HEK293 (cell line): ENCODE results near the gene MSI2.
A peak's percentile ranks its signal among the peaks of the same experiment; 100 is the strongest.

Experiments used
- BCL6B ChIP-seq: fragments of 450-650 bp; formaldehyde crosslinking; IDR thresholded peaks from 2 replicates; pipeline ENCODE4 v1.5.1; 2017; ENCODE audit warnings: missing biosample characterization, missing genetic modification characterization
- IKZF3 ChIP-seq: fragments of 450-650 bp; IDR thresholded peaks from 2 replicates; pipeline ENCODE4 v1.5.0; 2018; ENCODE audit warnings: missing biosample characterization, mild to moderate bottlenecking, missing genetic modification characterization, moderate library complexity
- PATZ1 ChIP-seq: fragments of 450-650 bp; formaldehyde crosslinking; IDR thresholded peaks from 2 replicates; pipeline ENCODE4 v1.5.1; 2016; ENCODE audit warnings: missing biosample characterization, missing genetic modification characterization
- SCRT1 ChIP-seq: fragments of 450-650 bp; formaldehyde crosslinking; IDR thresholded peaks from 2 replicates; pipeline ENCODE4 v1.5.1; 2016; ENCODE audit warnings: missing biosample characterization, missing genetic modification characterization, borderline replicate concordance
- SP2 ChIP-seq: fragments of 450-650 bp; formaldehyde crosslinking; IDR thresholded peaks from 2 replicates; pipeline ENCODE4 v1.5.1; 2016; ENCODE audit warnings: missing biosample characterization, missing genetic modification characterization
- SP3 ChIP-seq: fragments of 450-650 bp; formaldehyde crosslinking; IDR thresholded peaks from 2 replicates; pipeline ENCODE4 v1.5.1; 2016; ENCODE audit warnings: missing biosample characterization, missing genetic modification characterization
- ZBTB26 ChIP-seq: fragments of 450-650 bp; formaldehyde crosslinking; optimal IDR thresholded peaks from 2 replicates; pipeline ENCODE3; 2016; ENCODE audit warnings: missing biosample characterization, mild to moderate bottlenecking, missing genetic modification characterization
- ZBTB8A ChIP-seq: fragments of 450-650 bp; formaldehyde crosslinking; IDR thresholded peaks from 2 replicates; pipeline ENCODE4 v1.5.1; 2016; ENCODE audit warnings: missing biosample characterization, missing genetic modification characterization
- ZNF155 ChIP-seq: fragments of 450-650 bp; formaldehyde crosslinking; IDR thresholded peaks from 2 replicates; pipeline ENCODE4 v1.5.1; 2016; ENCODE audit warnings: missing biosample characterization, missing genetic modification characterization
- ZNF184 ChIP-seq: fragments of 450-650 bp; IDR thresholded peaks from 2 replicates; pipeline ENCODE4 v1.5.1; 2018; ENCODE audit warnings: missing biosample characterization, mild to moderate bottlenecking, missing genetic modification characterization
- ZNF335 ChIP-seq: fragments of 450-650 bp; formaldehyde crosslinking; conservative IDR thresholded peaks from 2 replicates; pipeline ENCODE4 v1.5.1; 2016; ENCODE audit warnings: missing biosample characterization, missing genetic modification characterization
- ZNF404 ChIP-seq: fragments of 450-650 bp; formaldehyde crosslinking; IDR thresholded peaks from 2 replicates; pipeline ENCODE4 v1.5.1; 2017; ENCODE audit warnings: missing biosample characterization, missing genetic modification characterization
- ZNF529 ChIP-seq: fragments of 450-650 bp; formaldehyde crosslinking; IDR thresholded peaks from 2 replicates; pipeline ENCODE4 v1.5.1; 2017; ENCODE audit warnings: missing genetic modification characterization, missing biosample characterization; ENCODE audit not compliant: insufficient replicate concordance
- ZNF549 ChIP-seq: fragments of 450-650 bp; IDR thresholded peaks from 2 replicates; pipeline ENCODE4 v1.5.1; 2018; ENCODE audit warnings: missing biosample characterization, missing genetic modification characterization, mild to moderate bottlenecking, inconsistent platforms, moderate library complexity
- ZNF558 ChIP-seq: fragments of 450-650 bp; formaldehyde crosslinking; IDR thresholded peaks from 2 replicates; pipeline ENCODE4 v1.5.1; 2016; ENCODE audit warnings: missing biosample characterization, missing genetic modification characterization
- ZNF704 ChIP-seq: fragments of 450-650 bp; formaldehyde crosslinking; IDR thresholded peaks from 2 replicates; pipeline ENCODE4 v1.5.1; 2016; ENCODE audit warnings: missing biosample characterization, missing genetic modification characterization
- ZNF707 ChIP-seq: fragments of 450-650 bp; formaldehyde crosslinking; IDR thresholded peaks from 2 replicates; pipeline ENCODE4 v1.5.1; 2016; ENCODE audit warnings: missing biosample characterization, missing genetic modification characterization
- ZNF837 ChIP-seq: fragments of 450-650 bp; formaldehyde crosslinking; IDR thresholded peaks from 2 replicates; pipeline ENCODE4 v1.5.1; 2016; ENCODE audit warnings: missing biosample characterization, missing genetic modification characterization
- TF ChIP-seq, protein P1 (sequence below): fragments of 450-650 bp; formaldehyde crosslinking; IDR thresholded peaks from 2 replicates; pipeline ENCODE4 v1.5.1; 2016; ENCODE audit warnings: missing biosample characterization, missing genetic modification characterization
- TF ChIP-seq, protein P2 (sequence below): sonication (generic); formaldehyde crosslinking; IDR thresholded peaks from 2 replicates; pipeline ENCODE4 v1.8.1; 2022; ENCODE audit warnings: mild to moderate bottlenecking, moderate library complexity, missing genetic modification reagents

The MSI2 gene

DNA sequence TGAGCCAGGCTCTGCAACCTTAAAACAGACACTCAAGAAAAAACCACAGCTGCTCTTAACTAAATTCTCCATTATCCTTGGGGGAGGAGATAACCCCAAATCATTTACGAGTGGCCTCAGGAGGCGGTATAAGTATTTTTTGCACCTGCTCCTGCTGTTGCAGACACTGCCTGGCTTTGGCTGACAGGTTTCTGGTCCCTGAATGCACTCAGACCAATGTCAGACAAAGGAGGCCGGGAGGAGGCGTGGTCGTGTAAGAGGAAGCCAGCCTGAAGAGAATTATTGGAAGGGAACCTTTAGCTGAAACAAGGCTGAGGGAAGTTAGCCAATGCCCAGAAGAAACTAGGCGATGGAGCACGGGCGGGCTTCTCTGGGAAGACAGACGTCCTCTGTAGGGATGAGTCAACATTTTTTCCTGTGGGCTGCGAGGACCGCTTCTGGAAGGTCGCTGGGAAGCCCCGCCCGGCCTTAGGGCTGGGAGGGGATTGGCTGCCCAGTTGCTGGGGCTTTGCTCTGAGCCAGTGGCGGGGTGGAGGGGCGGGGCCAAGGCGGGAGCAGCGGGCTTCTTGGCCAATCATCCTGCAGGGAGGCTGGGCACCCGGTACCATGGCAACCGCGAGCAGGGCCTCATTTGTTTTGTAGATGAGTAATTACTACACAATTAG, 406.5 kb downstream of the MSI2 start (continued):
- TF ChIP-seq, protein P1, sequence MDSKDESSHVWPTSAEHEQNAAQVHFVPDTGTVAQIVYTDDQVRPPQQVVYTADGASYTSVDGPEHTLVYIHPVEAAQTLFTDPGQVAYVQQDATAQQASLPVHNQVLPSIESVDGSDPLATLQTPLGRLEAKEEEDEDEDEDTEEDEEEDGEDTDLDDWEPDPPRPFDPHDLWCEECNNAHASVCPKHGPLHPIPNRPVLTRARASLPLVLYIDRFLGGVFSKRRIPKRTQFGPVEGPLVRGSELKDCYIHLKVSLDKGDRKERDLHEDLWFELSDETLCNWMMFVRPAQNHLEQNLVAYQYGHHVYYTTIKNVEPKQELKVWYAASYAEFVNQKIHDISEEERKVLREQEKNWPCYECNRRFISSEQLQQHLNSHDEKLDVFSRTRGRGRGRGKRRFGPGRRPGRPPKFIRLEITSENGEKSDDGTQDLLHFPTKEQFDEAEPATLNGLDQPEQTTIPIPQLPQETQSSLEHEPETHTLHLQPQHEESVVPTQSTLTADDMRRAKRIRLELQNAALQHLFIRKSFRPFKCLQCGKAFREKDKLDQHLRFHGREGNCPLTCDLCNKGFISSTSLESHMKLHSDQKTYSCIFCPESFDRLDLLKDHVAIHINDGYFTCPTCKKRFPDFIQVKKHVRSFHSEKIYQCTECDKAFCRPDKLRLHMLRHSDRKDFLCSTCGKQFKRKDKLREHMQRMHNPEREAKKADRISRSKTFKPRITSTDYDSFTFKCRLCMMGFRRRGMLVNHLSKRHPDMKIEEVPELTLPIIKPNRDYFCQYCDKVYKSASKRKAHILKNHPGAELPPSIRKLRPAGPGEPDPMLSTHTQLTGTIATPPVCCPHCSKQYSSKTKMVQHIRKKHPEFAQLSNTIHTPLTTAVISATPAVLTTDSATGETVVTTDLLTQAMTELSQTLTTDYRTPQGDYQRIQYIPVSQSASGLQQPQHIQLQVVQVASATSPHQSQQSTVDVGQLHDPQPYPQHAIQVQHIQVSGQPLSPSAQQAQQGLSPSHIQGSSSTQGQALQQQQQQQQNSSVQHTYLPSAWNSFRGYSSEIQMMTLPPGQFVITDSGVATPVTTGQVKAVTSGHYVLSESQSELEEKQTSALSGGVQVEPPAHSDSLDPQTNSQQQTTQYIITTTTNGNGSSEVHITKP, result no peak
- peak; percentile 51 for TF ChIP-seq IKZF3 (tag by site-specific recombination)
- no peak for TF ChIP-seq ZNF704 (tag by site-specific recombination)
- TF ChIP-seq ZNF529 (tag by site-specific recombination), result no peak
- no peak for TF ChIP-seq ZNF155 (tag by site-specific recombination)
- TF ChIP-seq ZNF837 (tag by site-specific recombination), result no peak
- TF ChIP-seq ZBTB8A (tag by site-specific recombination), result peak; percentile 79
- TF ChIP-seq ZNF335 (tag by site-specific recombination), result peak; percentile 54
- TF ChIP-seq ZNF707, result no peak
- TF ChIP-seq, protein P2, sequence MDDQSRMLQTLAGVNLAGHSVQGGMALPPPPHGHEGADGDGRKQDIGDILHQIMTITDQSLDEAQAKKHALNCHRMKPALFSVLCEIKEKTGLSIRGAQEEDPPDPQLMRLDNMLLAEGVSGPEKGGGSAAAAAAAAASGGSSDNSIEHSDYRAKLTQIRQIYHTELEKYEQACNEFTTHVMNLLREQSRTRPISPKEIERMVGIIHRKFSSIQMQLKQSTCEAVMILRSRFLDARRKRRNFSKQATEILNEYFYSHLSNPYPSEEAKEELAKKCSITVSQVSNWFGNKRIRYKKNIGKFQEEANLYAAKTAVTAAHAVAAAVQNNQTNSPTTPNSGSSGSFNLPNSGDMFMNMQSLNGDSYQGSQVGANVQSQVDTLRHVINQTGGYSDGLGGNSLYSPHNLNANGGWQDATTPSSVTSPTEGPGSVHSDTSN (CRISPR knock-in tag), result no peak
- no peak for TF ChIP-seq ZNF184 (tag by site-specific recombination)
- no peak for TF ChIP-seq ZNF558 (tag by site-specific recombination)
- peak; percentile 95 for TF ChIP-seq SP2 (tag by site-specific recombination)
- TF ChIP-seq SP3, result peak; percentile 67; the same call in 1 of the 2 replicates
- TF ChIP-seq ZNF549 (tag by site-specific recombination), result no peak
- no peak for TF ChIP-seq BCL6B (tag by site-specific recombination)
- no peak for TF ChIP-seq ZNF404 (tag by site-specific recombination)
- TF ChIP-seq SCRT1 (tag by site-specific recombination), result no peak
- no peak for TF ChIP-seq ZBTB26
- TF ChIP-seq PATZ1, result no peak
